Mammary epithelial cell (primary cell): ENCODE data around the gene COMMD1.
"Not testable (repeated sequence)": the region's sequence is repeated elsewhere in the genome, so short reads cannot be mapped to it uniquely, and the experiment has no call there.

Experiments
- CTCF ChIP-seq, 2 donors: IDR thresholded peaks in 1 of 2; conservative IDR thresholded peaks in 1 of 2; 2 replicates each; pipeline ENCODE4 v1.5.1; 2011 to 2012; ENCODE audit warnings: inconsistent platforms in 2 of 2, low read length in 2 of 2, mild to moderate bottlenecking in 2 of 2, control low read depth in 1 of 2, low read depth in 1 of 2; ENCODE audit not compliant: insufficient read depth in 1 of 2; ENCODE audit errors: extremely low read depth in 1 of 2
- EZH2 ChIP-seq: IDR thresholded peaks from 2 replicates; pipeline ENCODE4 v1.6.1; 2012; ENCODE audit warnings: low read length, inconsistent platforms, borderline replicate concordance

GRCh38 chr2:61954856-61955255 is 49.4 kb downstream of the COMMD1 start:
- TF ChIP-seq CTCF (conservative IDR thresholded peaks at IDR 0.05 in 1 of 2, IDR thresholded peaks at IDR 0.05 in 1 of 2; ENCODE audit: extremely low read depth in 1 of 2, insufficient read depth in 1 of 2, low read depth in 1 of 2, low read length in 2 of 2); EZH2: not testable (repeated sequence)
